Prostate gland (tissue), 2 donors: ENCODE data around the gene PET100. TPM values are rescaled to one million over a fixed set of nuclear protein-coding genes. Genes with fewer than 3 reads are reported as not detected.
A peak's percentile ranks its signal among the peaks of the same experiment; 100 is the strongest.

ENCODE experiments used
- DNase-seq: peaks from one replicate; pipeline ENCODE4 v3.0.0-alpha.2; 2019; ENCODE audit warnings: low spot score
- H3K27ac ChIP-seq, 2 donors: fragments of 200-600 bp; sonication (generic); 2 replicates each; pipeline ENCODE4 v1.5.1; 2017 to 2019
- H3K27me3 ChIP-seq: fragments of 200-600 bp; sonication (generic); replicated peaks from 2 replicates; pipeline ENCODE4 v1.5.1; 2019; ENCODE audit not compliant: insufficient read depth
- H3K36me3 ChIP-seq, 2 donors: fragments of 200-600 bp; sonication (generic); 1 replicate in 1 of 2; 2 replicates in 1 of 2; pipeline versions ENCODE4 v1.5.1 to v1.8.1; 2017 to 2019
- H3K4me1 ChIP-seq: fragments of 200-600 bp; sonication (generic); replicated peaks from 2 replicates; pipeline ENCODE4 v1.5.1; 2019
- H3K4me3 ChIP-seq, 2 donors: fragments of 200-600 bp; sonication (generic); 2 replicates each; pipeline ENCODE4 v1.5.1; 2017 to 2019
- H3K9me3 ChIP-seq: fragments of 200-600 bp; sonication (generic); 2 replicates; pipeline ENCODE4 v1.5.1; 2017
- CTCF ChIP-seq, 4 experiments: fragments of 200-600 bp in 2 of 4; fragments of 450-650 bp in 2 of 4; sonication (generic) in 2 of 4; IDR thresholded peaks; 1 replicate in 3 of 4; 2 replicates in 1 of 4; pipeline ENCODE4 v1.5.1; 2016 to 2019; ENCODE audit warnings: antibody characterized with exemption in 4 of 4, mild to moderate bottlenecking in 2 of 4, moderate library complexity in 2 of 4
- POLR2A ChIP-seq: fragments of 450-650 bp; IDR thresholded peaks from one replicate; pipeline ENCODE4 v1.6.1; 2016; ENCODE audit warnings: antibody characterized with exemption, mild to moderate bottlenecking
- POLR2AphosphoS5 ChIP-seq: sonication (generic); formaldehyde crosslinking; IDR thresholded peaks from one replicate; pipeline ENCODE4 v1.6.1; 2017; ENCODE audit warnings: antibody characterized with exemption
- WGBS: methylation state at CpG from one replicate; pipeline ENCODE4 v1.1.5; 2018; 5-methylcytosine and 5-hydroxymethylcytosine counted together
- intact Hi-C: fragments of 100-400 bp; cut with DNase I; formaldehyde crosslinking; loops from one replicate; pipeline ENCODE4 v1.14.2; 2022
- total RNA-seq, 2 donors: library from RNA; depleted of rRNA; stranded (reverse); fragments of >200 nt; gene quantifications; one replicate each; pipeline ENCODE4 v1.1.0, GENCODE V29; 2016

Gene PET100
- total RNA-seq, 2 donors from 2014 or later: 7.7 to 60.4 TPM

GRCh38 chr19:7619671-7620441 lies 9.7 kb upstream of the PET100 start:
- TF ChIP-seq POLR2A (no peak), POLR2AphosphoS5 (peak; percentile 68), CTCF (IDR thresholded peaks at IDR 0.05) (peak in 1 of 4 experiments; percentile 4)
- Histone ChIP-seq H3K4me3 (peak overlapping the region in 1 of 2 donors; percentile 18), H3K4me1 (peaks cover 4% of the 10 kb centered on the region), H3K27me3 (no peaks in the 10 kb centered on the region), H3K36me3 (peaks cover 11 to 35% of the 10 kb centered on the region in 2 donors), H3K9me3 (no peaks in the 10 kb centered on the region), H3K27ac (peak overlapping the region; percentile 97 to 98)
- intact Hi-C loops: no loop called here
- peak; percentile 83 for DNase-seq
- 83% methylated on average over 48 of the region's 48 CpGs for WGBS

GRCh38 chr19:7620442-7621412 lies 8.9 kb upstream of the PET100 start:
- Histone ChIP-seq H3K4me3 (peak overlapping the region in 1 of 2 donors; percentile 18), H3K36me3 (peaks cover 11 to 33% of the 10 kb centered on the region in 2 donors), H3K27me3 (no peaks in the 10 kb centered on the region), H3K9me3 (no peaks in the 10 kb centered on the region), H3K4me1 (peaks cover 4% of the 10 kb centered on the region), H3K27ac (peak overlapping the region; percentile 97 to 98)
- DNase-seq: no peak
- 88% methylated on average over 38 of the region's 57 CpGs for WGBS
- intact Hi-C loops: no loop called here
- TF ChIP-seq CTCF (IDR thresholded peaks at IDR 0.05) (no peak), POLR2AphosphoS5 (no peak), POLR2A (no peak)

- WGBS: 85% methylated on average over 16 of the region's 16 CpGs
- Histone ChIP-seq H3K27ac (no peak overlapping the region), H3K4me3 (no peak overlapping the region), H3K36me3 (peaks cover 11 to 36% of the 10 kb centered on the region in 2 donors), H3K4me1 (peaks cover 7% of the 10 kb centered on the region), H3K27me3 (no peaks in the 10 kb centered on the region), H3K9me3 (no peaks in the 10 kb centered on the region)
- intact Hi-C loops: no loop called here
- TF ChIP-seq CTCF (IDR thresholded peaks at IDR 0.05) (no peak), POLR2A (no peak), POLR2AphosphoS5 (no peak)
- DNase-seq: no peak
These were observed 6.5 kb upstream of the PET100 start for GRCh38 chr19:7622933-7623685.

- TF ChIP-seq CTCF (IDR thresholded peaks at IDR 0.05) (no peak), POLR2AphosphoS5 (no peak), POLR2A (no peak)
- H3K4me3 ChIP-seq: no peak overlapping the region
- no peaks in the 10 kb centered on the region for H3K27me3 ChIP-seq
- no peak for DNase-seq
- H3K36me3 ChIP-seq: peaks cover 11 to 36% of the 10 kb centered on the region in 2 donors
- no peaks in the 10 kb centered on the region for H3K9me3 ChIP-seq
- H3K4me1 ChIP-seq: peaks cover 12% of the 10 kb centered on the region
- intact Hi-C loops: no loop called here
- no peak overlapping the region for H3K27ac ChIP-seq
- 90% methylated on average over 38 of the region's 39 CpGs for WGBS
These were observed 5.6 kb upstream of the PET100 start for GRCh38 chr19:7623725-7624603.
